HG02973 (cell line): Measurements from ENCODE around the gene C2CD2.

Source experiments
- ATAC-seq: cut with Tn5 transposase; IDR thresholded peaks from one replicate; pipeline ENCODE4 v1.9.1; 2021; ENCODE audit warnings: moderate library complexity; ENCODE audit not compliant: unreplicated experiment

The C2CD2 gene

DNA sequence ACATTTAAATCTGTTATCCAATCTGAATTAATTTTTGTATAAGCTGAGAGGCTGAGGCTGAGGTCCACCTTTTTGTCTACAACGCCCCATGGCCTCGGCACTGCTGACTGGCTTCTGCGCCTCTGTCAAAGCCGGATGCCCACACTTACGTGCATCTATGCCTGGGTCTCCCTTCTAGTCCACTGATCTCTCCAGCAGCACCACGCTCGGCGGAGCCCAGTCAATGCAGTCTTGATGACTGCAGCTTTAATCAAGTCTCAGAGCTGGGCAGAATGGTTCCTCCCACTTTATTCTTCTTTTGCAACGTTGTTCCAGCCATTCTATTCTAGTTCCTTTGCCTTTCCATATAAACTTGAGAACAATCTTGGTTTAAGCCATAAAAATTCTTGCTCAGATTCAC is 84.0 kb downstream of the C2CD2 start:
- no peak for ATAC-seq

DNA sequence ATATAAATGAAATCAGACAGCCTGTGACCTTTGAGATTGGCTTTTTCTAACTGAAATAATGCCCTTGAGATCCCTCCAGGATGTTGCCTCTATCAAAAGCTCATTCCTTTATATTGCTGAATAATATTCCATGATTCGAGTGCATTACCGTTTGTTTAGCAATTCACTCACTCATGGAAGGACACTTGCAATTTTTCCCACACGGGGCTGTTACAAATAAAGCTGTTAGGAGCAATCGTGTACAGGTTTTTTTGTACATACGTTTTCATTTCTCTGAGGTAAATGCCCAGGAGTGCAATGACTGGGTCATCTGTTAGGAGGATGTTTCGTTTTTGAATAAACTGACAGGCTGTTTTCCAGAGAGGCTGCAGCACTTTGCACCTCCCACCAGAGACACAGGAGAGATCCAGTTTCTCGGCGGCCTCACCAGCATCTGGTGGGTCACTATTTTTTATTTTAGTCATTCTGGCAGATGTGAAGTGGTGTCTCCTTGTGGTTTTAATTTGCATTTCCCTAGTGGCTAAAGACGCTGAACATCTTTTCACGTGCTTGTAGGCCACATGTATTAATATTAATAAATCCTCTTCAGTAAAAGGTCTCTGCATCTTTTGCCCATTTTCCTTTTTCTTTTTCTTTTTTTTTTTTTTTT is 85.6 kb downstream of the C2CD2 start:
- ATAC-seq = peak; percentile 40

DNA sequence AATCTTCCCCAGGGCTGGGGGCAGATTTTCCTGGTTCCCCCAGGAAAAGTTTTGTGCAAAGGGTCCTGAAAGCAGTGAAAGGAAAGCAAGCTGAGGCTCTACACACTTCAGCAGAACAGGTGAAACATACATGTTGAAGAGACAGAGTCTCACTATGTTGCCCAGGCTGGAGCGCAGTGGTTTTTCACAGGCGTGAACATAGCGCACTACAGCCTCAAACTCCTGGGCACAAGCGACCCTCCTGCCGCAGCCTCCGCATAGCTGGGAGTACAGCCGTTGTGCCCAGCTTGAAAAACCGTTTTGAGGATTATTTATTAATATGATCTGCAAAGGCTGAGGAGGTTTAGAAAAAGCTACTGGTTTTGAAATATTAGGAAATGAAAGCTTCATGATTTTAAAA is 86.5 kb downstream of the C2CD2 start:
- no peak for ATAC-seq

DNA sequence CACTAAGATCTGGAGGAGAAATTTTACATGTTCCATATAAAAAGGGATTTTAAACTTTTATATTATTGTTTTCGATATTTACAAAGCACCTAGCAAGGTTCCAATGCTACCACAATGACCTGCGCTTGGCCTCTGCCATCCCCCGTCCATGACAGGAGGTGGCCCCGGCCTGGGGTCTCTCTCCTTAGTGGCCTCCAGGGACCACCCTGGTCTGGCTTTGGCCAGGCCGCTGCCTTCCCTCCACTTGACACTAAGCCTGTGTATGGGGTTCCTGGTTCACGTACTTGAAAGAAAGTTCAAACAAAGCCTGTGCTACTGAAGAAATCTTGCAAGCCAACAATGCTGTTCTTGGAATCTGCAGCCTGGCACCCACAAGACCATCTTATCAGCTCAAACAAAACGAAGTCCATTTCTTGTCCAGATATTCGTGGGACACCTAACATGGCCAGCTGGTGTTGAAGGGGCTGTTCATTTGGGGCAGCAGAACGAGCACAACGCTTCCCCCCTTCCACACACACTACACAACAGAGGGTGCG is 87.5 kb downstream of the C2CD2 start:
- ATAC-seq = no peak

DNA sequence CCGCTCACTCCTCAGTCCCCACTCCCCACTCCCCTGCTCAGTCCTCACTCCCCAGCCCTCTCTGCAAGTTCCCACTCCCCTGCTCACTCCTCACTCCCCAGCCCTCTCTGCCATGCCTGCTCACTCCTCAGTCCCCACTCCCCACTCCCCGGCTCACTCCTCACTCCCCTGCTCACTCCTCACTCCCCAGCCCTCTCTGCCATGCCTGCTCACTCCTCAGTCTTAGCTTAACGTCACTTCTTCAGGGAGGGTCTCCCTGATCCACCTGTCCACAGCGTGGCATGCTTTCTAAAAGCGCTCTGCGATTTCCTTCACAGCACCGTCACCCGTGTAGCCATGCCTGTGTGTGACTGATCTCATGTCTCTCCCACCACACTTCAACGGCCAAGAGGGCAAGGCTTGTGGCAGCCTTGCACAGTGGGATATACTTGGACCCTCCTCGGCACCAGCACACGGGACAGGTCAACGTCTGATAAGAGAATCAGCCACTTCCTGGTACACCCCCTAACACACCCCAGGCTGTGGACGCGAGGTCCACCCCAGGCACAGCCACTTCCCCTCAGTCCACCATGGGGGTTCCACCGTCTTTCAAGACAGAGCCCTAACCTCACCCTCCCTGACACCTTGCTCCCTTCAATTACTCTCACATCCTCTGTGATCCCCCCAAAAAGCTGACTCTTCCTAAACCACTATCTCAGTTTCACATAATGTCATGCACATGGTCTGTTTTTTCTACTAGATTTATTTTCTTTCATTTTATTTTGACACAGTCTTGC is 88.6 kb downstream of the C2CD2 start:
- ATAC-seq = peak; percentile 41

DNA sequence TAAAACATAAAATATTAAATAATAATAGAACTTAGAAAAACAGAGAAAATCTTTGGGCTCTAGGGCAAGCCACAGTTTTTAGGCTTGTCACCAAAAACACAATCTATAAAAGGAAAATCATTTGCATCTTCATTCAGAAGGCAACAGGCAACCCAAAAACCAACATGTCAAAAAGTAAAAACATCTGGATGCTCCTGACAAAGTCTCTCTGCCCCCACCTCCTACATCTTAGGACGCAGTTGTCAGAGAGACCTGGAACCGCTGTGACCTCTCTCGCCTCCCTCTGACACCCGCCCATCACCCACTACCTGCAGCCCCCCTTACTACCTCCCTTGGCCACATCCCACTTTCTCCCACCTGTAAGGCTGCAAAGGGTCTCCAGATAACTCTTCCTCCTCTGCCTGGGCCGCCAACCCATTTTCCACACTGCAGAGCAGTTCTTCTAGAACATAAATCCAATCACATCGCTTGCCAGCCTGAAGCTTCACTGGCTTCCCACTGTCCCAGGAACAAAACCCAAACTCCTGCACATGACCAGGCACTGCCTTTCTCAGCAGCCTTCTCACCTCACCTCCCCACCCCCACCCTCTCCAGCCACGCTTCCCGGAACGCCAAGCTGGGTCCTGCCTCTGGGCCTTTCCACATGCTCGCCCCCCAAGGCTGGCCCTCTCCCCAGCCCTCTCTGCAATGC is 89.4 kb downstream of the C2CD2 start:
- no peak for ATAC-seq

DNA sequence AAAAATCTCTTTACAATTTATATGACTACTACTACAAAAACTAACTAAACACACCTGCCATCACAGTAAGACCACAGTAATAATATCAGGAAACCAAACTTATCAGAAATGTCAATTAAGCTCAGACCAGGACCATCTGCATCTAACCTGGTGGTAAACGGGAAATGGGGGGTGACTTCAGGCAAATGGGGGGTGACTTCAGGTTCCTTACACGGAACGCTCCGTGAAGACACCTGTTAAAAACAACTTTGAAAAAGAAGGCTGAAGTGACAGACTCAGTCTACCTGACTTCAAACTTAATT is 90.4 kb downstream of the C2CD2 start:
- ATAC-seq = no peak

DNA sequence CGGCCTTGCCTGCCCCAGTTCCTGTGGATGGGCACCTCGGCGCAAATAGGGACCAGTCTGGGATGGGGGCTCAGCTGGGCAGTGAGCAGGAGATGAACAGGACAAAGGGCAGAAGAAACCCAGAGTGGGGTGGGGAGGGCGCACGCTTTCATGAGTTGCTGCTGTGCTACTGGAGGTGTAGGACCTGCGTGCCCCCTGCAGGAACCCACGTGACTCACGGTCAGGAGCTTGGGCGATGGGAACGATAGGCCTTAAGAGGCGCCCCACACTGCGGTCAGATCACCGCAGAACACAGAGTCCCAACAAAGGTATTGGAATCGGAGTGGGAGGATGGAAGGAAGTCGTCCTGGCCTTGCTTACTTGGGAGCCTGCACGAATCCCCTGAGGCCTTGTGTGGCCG is 91.8 kb downstream of the C2CD2 start:
- ATAC-seq = no peak

DNA sequence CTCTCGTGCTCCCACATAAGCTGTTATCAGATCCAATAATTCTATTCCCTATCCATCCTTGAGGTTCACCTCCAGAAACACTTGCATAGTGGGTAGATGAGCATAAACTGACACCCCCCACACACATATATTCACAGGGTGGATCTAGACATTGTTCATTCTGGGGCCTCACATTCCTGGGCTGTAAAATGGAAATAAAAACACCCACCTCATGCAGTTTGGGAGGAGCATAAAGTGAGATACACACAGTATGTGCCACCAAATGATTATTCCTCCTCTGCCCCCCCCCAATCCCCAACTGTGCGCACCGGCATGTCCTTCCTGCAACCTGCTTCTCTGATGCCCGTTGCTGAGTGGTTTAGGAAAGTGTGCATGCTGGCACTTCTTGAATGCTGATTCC is 92.6 kb downstream of the C2CD2 start:
- no peak for ATAC-seq

DNA sequence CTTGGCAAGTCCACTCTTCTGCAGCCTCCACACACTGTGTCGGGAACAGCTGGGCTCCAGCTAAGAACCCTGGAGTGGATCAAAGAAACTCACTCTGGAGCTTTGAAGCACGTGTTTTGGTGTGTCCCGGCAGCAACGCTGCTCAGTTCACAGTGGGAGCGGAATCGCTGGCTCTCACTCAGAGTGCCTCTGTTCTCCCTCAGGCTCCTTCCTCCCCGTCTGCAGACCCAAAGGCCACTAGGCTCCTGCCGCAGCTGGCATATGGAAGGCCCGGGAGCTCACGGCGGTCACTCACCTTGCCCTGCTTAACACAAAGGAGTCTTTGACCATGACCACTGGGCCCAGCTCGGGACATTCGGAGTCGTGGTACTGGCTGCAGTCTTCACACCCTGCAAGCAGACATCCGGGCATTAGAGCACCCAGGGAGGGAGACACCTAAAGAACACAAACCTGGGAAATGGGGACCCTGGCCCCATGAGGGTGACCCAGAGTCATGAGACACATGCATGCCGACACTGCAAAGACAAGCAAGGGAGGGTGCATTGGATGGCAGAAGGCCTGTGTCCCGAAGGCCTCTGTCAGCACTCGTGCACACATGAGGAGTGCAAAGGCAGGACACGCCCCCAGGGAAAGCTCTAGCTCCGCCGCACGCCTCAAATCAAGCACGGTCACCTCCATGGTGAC is 94.4 kb downstream of the C2CD2 start:
- ATAC-seq = no peak

DNA sequence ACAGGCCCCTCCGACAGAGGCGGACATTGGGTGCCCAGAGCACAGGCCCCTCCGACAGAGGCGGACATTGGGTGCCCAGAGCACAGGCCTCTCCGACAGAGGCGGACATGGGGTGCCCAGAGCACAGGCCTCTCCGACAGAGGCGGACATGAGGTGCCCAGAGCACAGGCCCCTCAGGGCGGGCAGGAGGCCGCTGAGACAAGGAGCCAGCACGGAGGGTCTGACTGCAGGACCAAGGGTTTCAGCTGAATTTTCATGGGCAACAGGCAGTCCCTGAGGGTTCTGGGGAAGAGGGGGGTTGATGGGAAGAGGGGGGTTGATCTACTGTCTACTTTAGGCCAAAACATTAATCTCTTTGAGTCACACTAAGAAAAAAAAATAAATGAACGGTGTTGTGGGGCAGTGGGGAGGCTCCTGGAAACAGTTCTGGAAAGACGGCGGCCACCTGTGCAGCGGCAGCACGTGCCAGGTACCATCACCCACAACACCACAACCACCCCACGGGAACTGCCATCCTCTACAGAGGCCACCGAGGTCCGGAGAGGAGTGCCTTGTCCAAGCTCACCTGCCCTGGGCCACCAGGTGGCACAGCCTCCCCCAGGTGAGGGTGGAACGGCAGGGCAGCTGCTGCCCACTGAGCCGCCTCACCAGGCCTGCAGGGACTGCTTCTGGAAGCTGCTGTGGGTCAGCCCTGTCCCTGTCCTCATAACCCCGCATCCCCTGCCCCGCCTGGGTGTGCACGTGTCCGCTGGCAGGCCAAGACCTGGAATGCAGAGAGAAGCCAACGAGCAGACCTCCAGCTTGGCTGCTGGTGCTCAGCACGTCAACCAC is 95.1 kb downstream of the C2CD2 start:
- no peak for ATAC-seq

DNA sequence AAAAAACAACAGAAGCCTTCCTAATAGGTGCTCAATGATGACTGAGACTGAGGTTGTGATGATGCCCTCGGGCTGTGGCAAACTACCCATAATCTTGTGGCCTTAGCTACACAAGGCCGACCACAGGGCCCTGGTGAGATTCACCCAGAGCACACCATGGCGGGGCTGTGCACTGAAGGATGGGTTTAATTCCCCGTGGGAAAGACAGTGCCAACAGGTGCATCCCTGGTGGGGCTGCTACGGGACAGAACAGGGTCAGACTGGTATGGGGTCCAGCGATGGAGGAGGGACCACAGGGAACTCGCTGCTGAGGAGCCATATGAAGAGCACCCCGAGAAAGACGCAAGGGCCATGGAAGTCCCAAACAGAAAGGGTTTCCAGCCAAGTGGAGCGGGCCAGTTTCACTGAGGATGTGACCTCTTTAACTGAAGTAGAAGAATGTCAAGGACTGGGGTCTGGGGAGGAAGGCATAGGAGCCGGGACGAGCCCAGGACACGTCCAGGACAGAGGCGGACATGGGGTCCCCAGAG is 96.0 kb downstream of the C2CD2 start:
- no peak for ATAC-seq

DNA sequence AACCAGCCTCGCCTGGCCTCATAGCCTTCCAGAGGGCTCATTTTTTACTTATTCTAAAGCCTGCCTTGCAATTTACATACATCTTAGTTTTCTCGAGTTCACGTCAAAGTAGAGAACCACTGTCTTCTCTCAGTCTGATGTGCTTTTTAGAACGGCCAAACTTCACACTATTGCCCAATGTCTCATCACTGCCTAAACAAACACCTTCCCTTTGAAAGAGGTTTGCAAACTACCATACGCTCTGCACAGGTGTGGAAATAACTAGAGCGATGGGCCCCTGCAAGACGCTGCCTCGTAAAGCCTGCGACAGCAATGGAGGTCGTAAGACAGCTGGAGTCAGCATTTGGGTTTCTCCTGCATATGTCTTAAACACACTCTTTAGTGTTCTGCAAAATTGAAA is 97.2 kb downstream of the C2CD2 start:
- no peak for ATAC-seq

DNA sequence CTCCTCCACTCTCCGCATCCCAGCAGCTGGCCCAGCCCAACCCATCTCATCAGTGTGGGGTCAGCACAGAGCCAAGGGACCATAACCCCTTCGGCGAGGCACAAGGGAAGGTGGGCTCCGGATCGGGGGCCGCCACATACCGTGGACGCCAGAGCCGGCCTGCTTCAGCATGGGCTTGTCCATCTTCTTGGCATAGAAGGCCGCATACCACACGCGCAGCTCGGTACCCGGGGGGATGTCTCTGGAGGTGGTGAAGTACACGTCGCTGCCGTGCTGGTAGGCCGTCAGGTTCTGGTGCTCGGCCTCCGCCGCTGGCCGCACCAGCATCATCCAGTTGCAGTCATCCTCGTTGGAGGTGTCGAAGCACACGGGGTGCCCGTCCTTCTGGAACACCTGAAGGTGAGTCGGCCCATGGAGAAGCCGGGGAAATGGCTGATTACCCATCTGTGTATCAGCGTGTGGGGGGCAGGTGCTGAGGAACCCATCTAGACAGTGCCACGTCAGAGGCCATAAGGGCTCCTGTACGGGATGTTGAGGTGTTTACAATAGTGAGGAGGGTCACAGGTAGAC is 99.3 kb downstream of the C2CD2 start:
- no peak for ATAC-seq

DNA sequence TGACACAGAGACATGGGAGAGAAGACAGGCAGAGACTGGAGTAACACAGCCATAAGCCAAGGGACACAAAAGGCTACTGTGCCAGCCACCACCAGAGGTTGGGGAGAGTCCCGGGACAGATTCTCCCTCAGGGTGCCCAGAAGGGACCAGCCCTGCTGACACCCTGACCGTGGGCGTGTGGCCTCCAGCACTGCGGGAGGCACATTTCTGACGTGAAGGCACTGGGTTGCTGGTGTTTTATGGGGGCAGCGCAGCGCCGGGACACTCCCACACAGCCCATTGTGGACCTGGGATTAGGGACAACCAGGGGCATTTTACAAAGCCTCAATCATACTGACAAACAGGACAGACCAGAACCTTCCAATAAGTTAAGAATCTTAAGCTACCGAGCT is 100.9 kb downstream of the C2CD2 start:
- ATAC-seq = no peak

DNA sequence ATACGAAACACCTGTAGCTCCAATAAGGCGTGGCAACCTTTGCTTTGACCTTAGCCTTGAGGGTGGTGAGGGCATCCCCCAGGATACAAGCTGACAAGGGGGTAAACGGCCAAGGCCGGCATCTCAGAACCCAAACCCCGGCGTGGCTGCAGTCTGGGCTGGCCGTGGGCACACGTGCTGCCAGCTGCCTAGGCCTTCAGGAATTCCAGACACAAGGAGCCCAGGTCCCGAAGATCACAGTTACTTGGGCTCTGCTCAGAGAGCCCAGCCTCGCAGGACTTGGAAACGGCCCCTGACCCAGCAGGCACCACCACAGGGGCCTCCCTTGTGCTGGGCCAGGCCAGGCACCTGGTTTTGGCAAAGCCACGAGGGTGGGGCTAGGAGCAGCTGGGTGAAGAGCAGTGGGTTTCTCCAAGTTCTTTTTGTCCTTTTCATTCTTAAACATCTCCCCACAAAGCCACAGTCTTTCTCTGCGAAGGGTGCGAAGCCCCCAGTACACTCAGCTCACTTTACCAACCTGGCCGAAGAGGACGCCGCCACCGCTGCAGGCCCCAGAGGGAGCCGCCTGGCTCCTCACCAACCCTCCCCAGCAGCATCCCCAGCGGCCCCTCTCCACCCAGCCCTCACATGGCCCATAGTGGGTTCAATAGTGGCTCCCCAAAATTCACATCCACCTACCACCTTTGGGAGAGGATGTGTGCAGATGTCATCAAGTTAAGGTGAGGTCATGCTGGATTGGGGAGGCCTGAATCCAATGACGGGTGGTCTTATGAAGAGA is 101.5 kb downstream of the C2CD2 start:
- ATAC-seq = no peak

DNA sequence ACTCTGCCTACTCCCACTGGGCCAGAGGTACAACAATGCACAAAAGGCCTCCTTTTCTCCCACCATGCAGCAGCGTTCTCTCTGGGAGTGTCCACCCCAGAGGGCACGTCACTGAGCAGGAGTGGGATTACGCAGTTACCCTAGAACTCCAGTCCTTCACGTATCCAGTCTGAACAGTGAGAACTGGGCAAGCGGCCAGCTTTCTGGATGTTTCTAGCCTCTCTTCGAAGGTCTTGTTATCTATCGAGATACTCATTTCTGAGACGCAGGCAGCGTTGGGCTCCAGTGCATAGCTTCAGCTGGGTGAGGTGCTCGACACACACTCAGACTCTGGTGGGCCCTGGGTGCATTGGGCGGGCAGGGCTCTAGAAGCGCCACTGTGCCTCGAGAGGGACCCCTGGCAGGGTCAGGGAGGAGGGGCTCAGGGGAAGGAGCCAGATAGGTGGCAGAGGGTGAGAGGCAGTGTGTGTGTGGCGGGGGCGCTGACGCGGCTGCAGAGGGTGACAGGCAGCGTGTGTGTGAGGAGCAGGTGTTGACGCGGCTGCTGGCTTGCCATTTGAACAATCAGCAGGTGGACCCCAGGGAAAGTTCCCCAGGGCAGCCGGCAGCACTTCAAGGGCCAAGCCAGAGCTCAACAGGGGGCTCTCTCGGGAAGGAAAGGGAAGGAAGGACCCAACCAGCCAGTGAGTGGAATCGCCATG is 102.6 kb downstream of the C2CD2 start:
- ATAC-seq = no peak

DNA sequence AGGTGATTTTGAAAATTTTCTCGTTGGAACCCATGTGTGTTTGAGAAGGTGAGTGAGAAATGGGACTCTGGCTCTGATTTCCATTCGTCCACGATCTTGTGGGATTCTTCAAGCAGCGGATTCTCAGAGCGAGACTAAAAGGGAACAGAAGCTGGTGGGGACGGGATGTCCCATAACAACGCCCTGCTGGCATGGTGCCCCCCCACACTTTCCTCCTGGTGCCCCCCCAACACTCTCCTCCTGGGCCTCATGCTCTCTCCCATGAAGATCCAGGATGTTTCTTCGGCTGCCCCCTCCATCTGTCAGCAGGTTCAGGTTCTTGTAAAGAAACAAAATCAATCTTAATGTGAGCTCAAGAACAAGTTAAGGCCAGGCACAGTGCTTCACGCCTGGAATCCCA is 103.7 kb downstream of the C2CD2 start:
- ATAC-seq = no peak
